HEK293 (cell line): ENCODE data around the gene IL1R1.

Experiments
- CTCF ChIA-PET: fragments of 350-600 bp; formaldehyde crosslinking; extraction: SDS; loops from one replicate; lab custom pipeline; 2021; ENCODE audit warnings: antibody characterized with exemption; lab: Yijun Ruan, JAX
- POLR2A ChIA-PET: fragments of 300-600 bp; formaldehyde crosslinking; extraction: SDS; loops from one replicate; lab custom pipeline; 2020; ENCODE audit warnings: antibody characterized with exemption, inconsistent platforms; lab: Yijun Ruan, JAX
- H3K27ac ChIP-seq: fragments of 200-500 bp; sonication (Bioruptor generic); 2 replicates; pipeline ENCODE4 v1.5.1; 2014; ENCODE audit warnings: low read depth, low read length, control low read depth, inconsistent platforms; ENCODE audit errors: extremely low read depth
- H3K36me3 ChIP-seq, 2 experiments: fragments of 200-500 bp in 1 of 2; sonication (Bioruptor generic) in 1 of 2; 1 replicate in 1 of 2; 2 replicates in 1 of 2; pipeline ENCODE4 v1.5.1; 2014 to 2017; ENCODE audit warnings: inconsistent platforms in 2 of 2, low read length in 2 of 2; ENCODE audit not compliant: control insufficient read depth in 2 of 2, insufficient read depth in 1 of 2
- H3K4me1 ChIP-seq: fragments of 200-500 bp; sonication (Bioruptor generic); 2 replicates; pipeline ENCODE4 v1.5.1; 2014; ENCODE audit warnings: mild to moderate bottlenecking, low read length, inconsistent platforms; ENCODE audit not compliant: control insufficient read depth, insufficient read depth
- H3K4me3 ChIP-seq: 2 replicates; pipeline ENCODE4 v1.5.1; 2011; ENCODE audit warnings: low read depth, mild to moderate bottlenecking, control low read depth, low read length, moderate library complexity
- H3K9me3 ChIP-seq: fragments of 200-500 bp; sonication (Bioruptor generic); 2 replicates; pipeline ENCODE4 v1.5.1; 2014; ENCODE audit warnings: low read depth, low read length, inconsistent platforms; ENCODE audit not compliant: control insufficient read depth, insufficient read depth
- GLI2 ChIP-seq: fragments of 450-650 bp; formaldehyde crosslinking; IDR thresholded peaks from 2 replicates; pipeline ENCODE4; 2017; ENCODE audit warnings: missing biosample characterization, missing genetic modification characterization, low read depth, borderline replicate concordance
- GLIS1 ChIP-seq: fragments of 450-650 bp; formaldehyde crosslinking; IDR thresholded peaks from 2 replicates; pipeline ENCODE4 v1.5.1; 2016; ENCODE audit warnings: missing biosample characterization, missing genetic modification characterization
- KLF10 ChIP-seq: fragments of 450-650 bp; IDR thresholded peaks from 2 replicates; pipeline ENCODE4 v1.5.1; 2018; ENCODE audit warnings: missing biosample characterization, mild to moderate bottlenecking, missing genetic modification characterization
- MEIS1 ChIP-seq: sonication (generic); formaldehyde crosslinking; IDR thresholded peaks from 2 replicates; pipeline ENCODE4 v1.8.1; 2022; ENCODE audit warnings: missing genetic modification reagents, mild to moderate bottlenecking, borderline replicate concordance
- RBAK ChIP-seq: fragments of 450-650 bp; formaldehyde crosslinking; IDR thresholded peaks from 2 replicates; pipeline ENCODE4 v1.5.1; 2016; ENCODE audit warnings: missing biosample characterization, missing genetic modification characterization
- SP2 ChIP-seq: fragments of 450-650 bp; formaldehyde crosslinking; IDR thresholded peaks from 2 replicates; pipeline ENCODE4 v1.5.1; 2016; ENCODE audit warnings: missing biosample characterization, missing genetic modification characterization
- ZNF121 ChIP-seq: fragments of 450-650 bp; formaldehyde crosslinking; IDR thresholded peaks from 2 replicates; pipeline ENCODE4 v1.5.1; 2016; ENCODE audit warnings: missing biosample characterization, missing genetic modification characterization
- ZNF138 ChIP-seq: fragments of 450-650 bp; formaldehyde crosslinking; IDR thresholded peaks from 2 replicates; pipeline ENCODE4 v1.5.1; 2016; ENCODE audit warnings: missing biosample characterization, missing genetic modification characterization, borderline replicate concordance
- ZNF184 ChIP-seq: fragments of 450-650 bp; IDR thresholded peaks from 2 replicates; pipeline ENCODE4 v1.5.1; 2018; ENCODE audit warnings: missing biosample characterization, mild to moderate bottlenecking, missing genetic modification characterization
- ZNF26 ChIP-seq: fragments of 450-650 bp; formaldehyde crosslinking; IDR thresholded peaks from 2 replicates; pipeline ENCODE4 v1.5.1; 2016; ENCODE audit warnings: missing biosample characterization, missing genetic modification characterization
- ZNF280D ChIP-seq: fragments of 450-650 bp; formaldehyde crosslinking; IDR thresholded peaks from 2 replicates; pipeline ENCODE4 v1.5.1; 2016; ENCODE audit warnings: missing biosample characterization, missing genetic modification characterization
- ZNF513 ChIP-seq: fragments of 450-650 bp; IDR thresholded peaks from 2 replicates; pipeline ENCODE4 v1.5.1; 2018; ENCODE audit warnings: missing biosample characterization, missing genetic modification characterization
- ZNF518A ChIP-seq: fragments of 450-650 bp; formaldehyde crosslinking; conservative IDR thresholded peaks from 2 replicates; pipeline ENCODE4 v1.5.1; 2016; ENCODE audit warnings: low read depth, missing biosample characterization, missing genetic modification characterization
- ZNF548 ChIP-seq: fragments of 450-650 bp; formaldehyde crosslinking; IDR thresholded peaks from 2 replicates; pipeline ENCODE4 v1.5.1; 2016; ENCODE audit warnings: missing biosample characterization, missing genetic modification characterization
- ZNF580 ChIP-seq: fragments of 450-650 bp; formaldehyde crosslinking; IDR thresholded peaks from 2 replicates; pipeline ENCODE4 v1.5.1; 2016; ENCODE audit warnings: missing biosample characterization, missing genetic modification characterization
- ZNF596 ChIP-seq: fragments of 450-650 bp; IDR thresholded peaks from 2 replicates; pipeline ENCODE4 v1.5.0; 2018; ENCODE audit warnings: missing biosample characterization, mild to moderate bottlenecking, missing genetic modification characterization, moderate library complexity
- ZNF621 ChIP-seq: fragments of 450-650 bp; formaldehyde crosslinking; IDR thresholded peaks from 2 replicates; pipeline ENCODE4 v1.5.1; 2017; ENCODE audit warnings: missing biosample characterization, missing genetic modification characterization
- ZNF624 ChIP-seq: fragments of 450-650 bp; formaldehyde crosslinking; IDR thresholded peaks from 2 replicates; pipeline ENCODE4 v1.5.1; 2017; ENCODE audit warnings: missing biosample characterization, missing genetic modification characterization
- ZNF692 ChIP-seq: fragments of 450-650 bp; formaldehyde crosslinking; IDR thresholded peaks from 2 replicates; pipeline ENCODE4 v1.5.1; 2016; ENCODE audit warnings: missing biosample characterization, missing genetic modification characterization
- TF ChIP-seq, protein P1 (sequence below): fragments of 450-650 bp; formaldehyde crosslinking; IDR thresholded peaks from 2 replicates; pipeline ENCODE4 v1.5.1; 2016; ENCODE audit warnings: missing biosample characterization, missing genetic modification characterization

The IL1R1 gene

GRCh38 chr2:102179788-102180686, 37.5 kb downstream of the IL1R1 start:
- no peak for TF ChIP-seq KLF10 (tag by site-specific recombination)
- TF ChIP-seq ZNF621 (tag by site-specific recombination), result no peak
- no peak for TF ChIP-seq ZNF518A
- TF ChIP-seq MEIS1, result no peak
- TF ChIP-seq ZNF121, result no peak
- TF ChIP-seq GLI2 (tag by site-specific recombination), result no peak
- TF ChIP-seq ZNF624 (tag by site-specific recombination), result no peak
- TF ChIP-seq ZNF692, result no peak
- TF ChIP-seq ZNF280D (tag by site-specific recombination), result no peak
- no peak for TF ChIP-seq RBAK (tag by site-specific recombination)
- no peak for TF ChIP-seq ZNF138 (tag by site-specific recombination)
- Histone ChIP-seq H3K9me3 (no peaks in the 10 kb centered on the region), H3K4me1 (no peaks in the 10 kb centered on the region), H3K4me3 (no peak overlapping the region), H3K36me3 (no peaks in the 10 kb centered on the region), H3K27ac (no peak overlapping the region)
- ChIA-PET POLR2A (no interaction called here), CTCF (interaction anchor here (0.6 to 1.1 kb wide), 3 partner anchors 23 to 443 kb away, joined by 3 to 6 read pairs (median 5); no protein-coding TSS in a partner anchor)

DNA sequence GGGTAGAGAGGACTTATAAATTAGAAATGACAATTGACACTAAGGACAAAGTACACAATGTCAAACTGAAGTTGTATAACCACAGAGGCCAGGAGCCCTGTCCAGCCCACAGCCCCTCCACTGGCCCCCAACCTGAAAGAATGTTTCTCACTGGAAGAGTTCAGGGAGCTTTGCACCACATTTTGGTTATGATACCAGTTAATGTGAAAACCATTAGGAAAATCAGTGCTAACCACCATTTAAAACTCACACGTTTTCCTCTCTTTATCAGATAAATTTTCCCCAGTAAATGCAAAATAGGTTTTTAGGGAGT, 38.1 kb downstream of the IL1R1 start:
- CTCF ChIA-PET, result interaction anchor here (0.7 to 1.9 kb wide), 3 partner anchors 24 to 160 kb away, joined by 4 to 6 read pairs (median 5); no protein-coding TSS in a partner anchor
- POLR2A ChIA-PET, result no interaction called here
- H3K4me3 ChIP-seq, result no peak overlapping the region
- H3K4me1 ChIP-seq, result no peaks in the 10 kb centered on the region
- H3K27ac ChIP-seq, result no peak overlapping the region
- H3K36me3 ChIP-seq, result no peaks in the 10 kb centered on the region
- H3K9me3 ChIP-seq, result no peaks in the 10 kb centered on the region
- TF ChIP-seq GLIS1 (tag by site-specific recombination) (no peak), ZNF548 (tag by site-specific recombination) (no peak), SP2 (no peak), ZNF596 (tag by site-specific recombination) (no peak), ZNF184 (tag by site-specific recombination) (no peak), ZNF26 (tag by site-specific recombination) (no peak), ZNF580 (no peak), ZNF513 (tag by site-specific recombination) (no peak)
- TF ChIP-seq, protein P1, sequence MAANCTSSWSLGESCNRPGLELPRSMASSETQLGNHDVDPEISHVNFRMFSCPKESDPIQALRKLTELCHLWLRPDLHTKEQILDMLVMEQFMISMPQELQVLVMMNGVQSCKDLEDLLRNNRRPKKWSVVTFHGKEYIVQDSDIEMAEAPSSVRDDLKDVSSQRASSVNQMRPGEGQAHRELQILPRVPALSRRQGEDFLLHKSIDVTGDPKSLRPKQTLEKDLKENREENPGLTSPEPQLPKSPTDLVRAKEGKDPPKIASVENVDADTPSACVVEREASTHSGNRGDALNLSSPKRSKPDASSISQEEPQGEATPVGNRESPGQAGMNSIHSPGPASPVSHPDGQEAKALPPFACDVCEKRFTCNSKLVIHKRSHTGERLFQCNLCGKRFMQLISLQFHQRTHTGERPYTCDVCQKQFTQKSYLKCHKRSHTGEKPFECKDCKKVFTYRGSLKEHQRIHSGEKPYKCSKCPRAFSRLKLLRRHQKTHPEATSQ (tag by site-specific recombination), result no peak
